Neural progenitor cell (in vitro differentiated cells): ENCODE measurements around the gene FER. TPM values are rescaled to one million over a fixed set of nuclear protein-coding genes. Genes with fewer than 3 reads are reported as not detected.

Experiments
- DNase-seq: peaks from one replicate; pipeline ENCODE4 v3.0.0-alpha.2; 2016; ENCODE audit warnings: low spot score
- H2AFZ ChIP-seq: fragments of 200-600 bp; sonication (generic); replicated peaks from 2 replicates; pipeline ENCODE4 v1.6.1; 2016; ENCODE audit warnings: antibody characterized with exemption
- H3F3A ChIP-seq: fragments of 200-600 bp; sonication (generic); 2 replicates; pipeline ENCODE4 v1.6.1; 2016; ENCODE audit warnings: antibody characterized with exemption, low read depth
- H3K27ac ChIP-seq: fragments of 200-600 bp; sonication (generic); 2 replicates; pipeline ENCODE4 v1.5.1; 2016; ENCODE audit warnings: mild to moderate bottlenecking
- H3K27me3 ChIP-seq: fragments of 200-600 bp; sonication (generic); 2 replicates; pipeline ENCODE4 v1.6.1; 2016; ENCODE audit warnings: mild to moderate bottlenecking, moderate library complexity
- H3K36me3 ChIP-seq: fragments of 200-600 bp; sonication (generic); 2 replicates; pipeline ENCODE4 v1.5.1; 2016
- H3K4me1 ChIP-seq: fragments of 200-600 bp; sonication (generic); 2 replicates; pipeline ENCODE4 v1.6.1; 2016; ENCODE audit warnings: mixed run types
- H3K4me2 ChIP-seq: fragments of 200-600 bp; sonication (generic); 2 replicates; pipeline ENCODE4 v1.6.1; 2016
- H3K4me3 ChIP-seq: fragments of 200-600 bp; sonication (generic); 2 replicates; pipeline ENCODE4 v1.5.1; 2016
- H3K79me2 ChIP-seq: fragments of 200-600 bp; sonication (generic); 2 replicates; pipeline ENCODE4 v1.6.1; 2016; ENCODE audit warnings: low read depth
- H3K9ac ChIP-seq: fragments of 200-600 bp; sonication (generic); 2 replicates; pipeline ENCODE4 v1.6.1; 2016
- H3K9me3 ChIP-seq: fragments of 200-600 bp; sonication (generic); 2 replicates; pipeline ENCODE4 v1.5.1; 2016; ENCODE audit warnings: low read depth
- H4K20me1 ChIP-seq: fragments of 200-600 bp; sonication (generic); 2 replicates; pipeline ENCODE4 v1.6.1; 2016; ENCODE audit warnings: low read depth
- H3K27ac Mint-ChIP-seq: 3 replicates; pipeline ENCODE4 v1.8.0; 2021; ENCODE audit warnings: mixed read lengths
- H3K27me3 Mint-ChIP-seq: 2 replicates; pipeline ENCODE4 v1.8.0; 2022; ENCODE audit warnings: low read depth, mild to moderate bottlenecking, inconsistent platforms, moderate library complexity, mixed read lengths; ENCODE audit not compliant: insufficient read depth
- H3K36me3 Mint-ChIP-seq: 3 replicates; pipeline ENCODE4 v1.8.0; 2021; ENCODE audit warnings: mixed read lengths
- H3K4me1 Mint-ChIP-seq: 3 replicates; pipeline ENCODE4 v1.8.0; 2021; ENCODE audit warnings: mixed read lengths
- H3K4me3 Mint-ChIP-seq: 3 replicates; pipeline ENCODE4 v1.8.0; 2021; ENCODE audit warnings: mild to moderate bottlenecking, moderate library complexity, mixed read lengths
- H3K9me3 Mint-ChIP-seq: 3 replicates; pipeline ENCODE4 v1.8.0; 2020; ENCODE audit warnings: mixed read lengths
- EZH2 ChIP-seq: fragments of 200-600 bp; sonication (generic); IDR thresholded peaks from 2 replicates; pipeline ENCODE4 v1.6.1; 2017; ENCODE audit warnings: antibody characterized with exemption, mild to moderate bottlenecking, moderate library complexity
- EZH2phosphoT487 ChIP-seq: fragments of 200-600 bp; sonication (generic); IDR thresholded peaks from 2 replicates; pipeline ENCODE4 v1.6.1; 2017; ENCODE audit warnings: antibody characterized with exemption
- total RNA-seq: library from RNA; depleted of rRNA; stranded (reverse); fragments of >200 nt; gene quantifications from 2 replicates; pipeline ENCODE4 v1.2.3, GENCODE V29; 2015; ENCODE audit warnings: low replicate concordance
- TF ChIP-seq, protein P1 (sequence below): fragments of 200-600 bp; sonication (generic); IDR thresholded peaks from 2 replicates; pipeline ENCODE4 v1.5.1; 2017; ENCODE audit warnings: antibody characterized with exemption, mild to moderate bottlenecking

FER gene
- total RNA-seq, 1 donor from 2014 or later = 25.0 TPM

- Histone ChIP-seq H4K20me1 (no peaks in the 10 kb centered on the region), H3F3A (no peaks in the 10 kb centered on the region)
- H3K9me3 Mint-ChIP-seq = no peaks in the 10 kb centered on the region
Measured at GRCh38 chr5:109161914-109162683, 414.4 kb downstream of the FER start.

DNA sequence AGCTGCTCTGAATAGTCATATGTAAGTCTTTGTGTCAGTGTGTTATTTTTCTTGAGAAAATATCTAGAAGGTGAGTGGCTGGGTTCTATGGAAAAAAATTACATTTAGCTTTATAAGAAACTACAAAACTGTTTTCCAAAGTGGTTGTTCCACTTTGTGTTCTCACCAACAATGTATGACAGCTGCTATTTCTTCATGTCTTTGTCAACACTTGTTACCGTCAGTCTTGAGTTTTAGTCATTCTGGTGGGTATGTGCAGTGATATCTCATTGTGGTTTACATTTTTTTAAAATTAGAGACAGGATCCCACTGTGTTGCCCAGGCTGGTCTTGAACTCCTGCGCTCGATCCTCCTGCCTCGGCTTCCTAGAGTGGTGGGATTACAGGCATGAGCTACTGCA lies 415.6 kb downstream of the FER start:
- Mint-ChIP-seq H3K9me3 (no peaks in the 10 kb centered on the region), H3K27ac (no peak overlapping the region), H3K4me3 (no peak overlapping the region), H3K36me3 (no peaks in the 10 kb centered on the region), H3K27me3 (peaks cover 2% of the 10 kb centered on the region), H3K4me1 (peaks cover 4% of the 10 kb centered on the region)
- Histone ChIP-seq H3K27me3 (no peaks in the 10 kb centered on the region), H3K4me2 (no peak overlapping the region), H3K79me2 (no peaks in the 10 kb centered on the region), H3K27ac (no peak overlapping the region), H3K9ac (no peak overlapping the region), H3F3A (no peaks in the 10 kb centered on the region), H3K4me3 (no peak overlapping the region), H2AFZ (no peak overlapping the region), H3K4me1 (no peaks in the 10 kb centered on the region), H3K9me3 (no peaks in the 10 kb centered on the region), H3K36me3 (no peaks in the 10 kb centered on the region), H4K20me1 (no peaks in the 10 kb centered on the region)
- TF ChIP-seq EZH2phosphoT487 = no peak
- TF ChIP-seq, protein P1, sequence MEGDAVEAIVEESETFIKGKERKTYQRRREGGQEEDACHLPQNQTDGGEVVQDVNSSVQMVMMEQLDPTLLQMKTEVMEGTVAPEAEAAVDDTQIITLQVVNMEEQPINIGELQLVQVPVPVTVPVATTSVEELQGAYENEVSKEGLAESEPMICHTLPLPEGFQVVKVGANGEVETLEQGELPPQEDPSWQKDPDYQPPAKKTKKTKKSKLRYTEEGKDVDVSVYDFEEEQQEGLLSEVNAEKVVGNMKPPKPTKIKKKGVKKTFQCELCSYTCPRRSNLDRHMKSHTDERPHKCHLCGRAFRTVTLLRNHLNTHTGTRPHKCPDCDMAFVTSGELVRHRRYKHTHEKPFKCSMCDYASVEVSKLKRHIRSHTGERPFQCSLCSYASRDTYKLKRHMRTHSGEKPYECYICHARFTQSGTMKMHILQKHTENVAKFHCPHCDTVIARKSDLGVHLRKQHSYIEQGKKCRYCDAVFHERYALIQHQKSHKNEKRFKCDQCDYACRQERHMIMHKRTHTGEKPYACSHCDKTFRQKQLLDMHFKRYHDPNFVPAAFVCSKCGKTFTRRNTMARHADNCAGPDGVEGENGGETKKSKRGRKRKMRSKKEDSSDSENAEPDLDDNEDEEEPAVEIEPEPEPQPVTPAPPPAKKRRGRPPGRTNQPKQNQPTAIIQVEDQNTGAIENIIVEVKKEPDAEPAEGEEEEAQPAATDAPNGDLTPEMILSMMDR = no peak
- DNase-seq = no peak

More at GRCh38 chr5:109161914-109162683, 414.4 kb downstream of the FER start:
- H3K36me3 Mint-ChIP-seq = no peaks in the 10 kb centered on the region
- no peak for DNase-seq
- Histone ChIP-seq H3K4me2 (no peak overlapping the region), H3K27me3 (no peaks in the 10 kb centered on the region), H3K36me3 (no peaks in the 10 kb centered on the region), H3K79me2 (no peaks in the 10 kb centered on the region), H2AFZ (no peak overlapping the region), H3K4me3 (no peak overlapping the region), H3K27ac (no peak overlapping the region), H3K4me1 (no peaks in the 10 kb centered on the region), H3K9ac (no peak overlapping the region), H3K9me3 (no peaks in the 10 kb centered on the region)
- no peak overlapping the region for H3K4me3 Mint-ChIP-seq
- H3K4me1 Mint-ChIP-seq = no peaks in the 10 kb centered on the region
- TF ChIP-seq EZH2 (no peak), EZH2phosphoT487 (no peak)
- no peak overlapping the region for H3K27ac Mint-ChIP-seq
- H3K27me3 Mint-ChIP-seq = no peaks in the 10 kb centered on the region

GRCh38 chr5:109164001-109164400 lies 416.3 kb downstream of the FER start:
- TF ChIP-seq, protein P1 = no peak
- Mint-ChIP-seq H3K4me1 (peaks cover 4% of the 10 kb centered on the region), H3K9me3 (no peaks in the 10 kb centered on the region), H3K27me3 (peaks cover 2% of the 10 kb centered on the region), H3K27ac (no peak overlapping the region), H3K4me3 (no peak overlapping the region), H3K36me3 (no peaks in the 10 kb centered on the region)
- no peaks in the 10 kb centered on the region for H3K4me1 ChIP-seq
- no peak overlapping the region for H3K27ac ChIP-seq
- H2AFZ ChIP-seq = no peak overlapping the region
- no peak overlapping the region for H3K4me2 ChIP-seq
- DNase-seq = no peak
- no peaks in the 10 kb centered on the region for H3K36me3 ChIP-seq
- H4K20me1 ChIP-seq = no peaks in the 10 kb centered on the region
- H3F3A ChIP-seq = no peaks in the 10 kb centered on the region
- no peak overlapping the region for H3K4me3 ChIP-seq
- H3K79me2 ChIP-seq = no peaks in the 10 kb centered on the region
- H3K9me3 ChIP-seq = no peaks in the 10 kb centered on the region
- H3K9ac ChIP-seq = no peak overlapping the region
- no peaks in the 10 kb centered on the region for H3K27me3 ChIP-seq

- H3K9ac ChIP-seq = no peak overlapping the region
- Mint-ChIP-seq H3K27ac (no peak overlapping the region), H3K9me3 (no peaks in the 10 kb centered on the region), H3K36me3 (no peaks in the 10 kb centered on the region), H3K4me1 (peaks cover 10% of the 10 kb centered on the region), H3K27me3 (peaks cover 2% of the 10 kb centered on the region), H3K4me3 (no peak overlapping the region)
- DNase-seq = no peak
- H3K4me2 ChIP-seq = no peak overlapping the region
- H3K79me2 ChIP-seq = no peaks in the 10 kb centered on the region
- H3K36me3 ChIP-seq = no peaks in the 10 kb centered on the region
- peaks cover 11% of the 10 kb centered on the region for H3F3A ChIP-seq
- H3K4me1 ChIP-seq = peaks cover 13% of the 10 kb centered on the region
- TF ChIP-seq EZH2 (no peak), EZH2phosphoT487 (no peak)
- TF ChIP-seq, protein P1 = no peak
- H3K9me3 ChIP-seq = no peaks in the 10 kb centered on the region
- H3K27ac ChIP-seq = no peak overlapping the region
- H2AFZ ChIP-seq = no peak overlapping the region
- H3K27me3 ChIP-seq = no peaks in the 10 kb centered on the region
- no peaks in the 10 kb centered on the region for H4K20me1 ChIP-seq
- H3K4me3 ChIP-seq = no peak overlapping the region
Measured at GRCh38 chr5:109167586-109167985, 419.9 kb downstream of the FER start.
